SU-DHL-6 (cell line): ENCODE data around the gene PTPN20.
"Not testable (repeated sequence)": the region's sequence is repeated elsewhere in the genome, so short reads cannot be mapped to it uniquely, and the experiment has no call there.

Source experiments
- CTCF ChIP-seq: fragments of 200-600 bp; sonication (generic); IDR thresholded peaks from one replicate; pipeline ENCODE4 v1.5.1; 2017; ENCODE audit warnings: antibody characterized with exemption, mild to moderate bottlenecking, low read length, moderate library complexity; ENCODE audit not compliant: insufficient read depth, poor library complexity, severe bottlenecking
- EZH2phosphoT487 ChIP-seq: fragments of 200-600 bp; sonication (generic), shearing (Covaris generic); conservative IDR thresholded peaks from 2 replicates; pipeline ENCODE4 v1.6.1; 2018; ENCODE audit warnings: mild to moderate bottlenecking, antibody characterized with exemption, low read length, moderate library complexity, mixed read lengths

DNA sequence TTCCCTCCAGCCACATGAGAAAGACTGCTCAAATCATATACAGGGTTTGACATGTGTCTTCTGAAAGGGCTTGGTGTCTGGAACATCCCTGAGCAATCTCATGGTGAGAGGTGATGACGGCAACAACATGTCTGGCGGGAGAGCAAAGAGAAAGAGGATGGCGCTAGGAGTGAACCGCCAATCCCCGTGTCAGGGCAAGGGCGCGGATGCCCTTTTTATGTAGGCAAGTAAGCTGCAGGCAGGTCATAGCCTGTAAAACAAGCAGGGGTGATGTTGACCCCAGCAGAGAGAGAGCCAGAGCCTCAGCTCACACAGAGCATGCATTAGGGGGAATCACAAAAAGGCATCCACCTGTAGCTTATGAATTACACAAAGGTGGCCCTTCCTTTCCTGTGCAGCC lies 4.9 kb upstream of the PTPN20 start:
- TF ChIP-seq CTCF, EZH2phosphoT487: not testable (repeated sequence)
